Hematopoietic multipotent progenitor cell (in vitro differentiated cells): Measurements from ENCODE around the gene USP8. TPM values are rescaled to one million over a fixed set of nuclear protein-coding genes. Genes with fewer than 3 reads are reported as not detected.

Experiments used
- DNase-seq, 3 donors: peaks; one replicate each; pipeline ENCODE4 v3.0.0-alpha.2; 2011 to 2015; ENCODE audit warnings: low read depth in 2 of 3, low spot score in 2 of 3
- small RNA-seq: library from RNA; depleted of rRNA; stranded (forward); fragments of <200 nt; gene quantifications from one replicate; pipeline ENCODE3, GENCODE V24; 2012
- total RNA-seq: library from RNA; depleted of rRNA; stranded (reverse); fragments of >200 nt; gene quantifications from one replicate; pipeline ENCODE4 v1.2.3, GENCODE V29; 2012

USP8 gene
- total RNA-seq, 1 donor, result 14.0 TPM

DNA sequence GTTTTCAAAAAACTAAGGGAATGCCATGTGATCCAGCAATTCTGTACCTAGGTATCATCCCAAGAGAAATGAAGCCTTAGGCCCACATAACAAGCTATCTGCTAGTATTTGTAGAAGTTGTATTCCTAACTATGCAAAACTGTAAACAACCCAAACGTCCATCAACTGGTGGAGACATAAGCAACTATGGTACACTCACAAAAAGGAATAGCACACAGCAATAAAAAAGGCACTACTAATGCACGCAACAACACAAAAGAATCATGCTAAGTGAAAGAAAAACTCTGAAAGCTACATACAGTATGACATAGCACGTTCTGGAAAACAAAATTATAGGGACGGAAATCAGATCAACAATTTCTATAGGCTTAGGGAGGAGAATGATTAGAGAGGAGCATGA is 107.0 kb downstream of the USP8 start:
- no peak for DNase-seq

DNA sequence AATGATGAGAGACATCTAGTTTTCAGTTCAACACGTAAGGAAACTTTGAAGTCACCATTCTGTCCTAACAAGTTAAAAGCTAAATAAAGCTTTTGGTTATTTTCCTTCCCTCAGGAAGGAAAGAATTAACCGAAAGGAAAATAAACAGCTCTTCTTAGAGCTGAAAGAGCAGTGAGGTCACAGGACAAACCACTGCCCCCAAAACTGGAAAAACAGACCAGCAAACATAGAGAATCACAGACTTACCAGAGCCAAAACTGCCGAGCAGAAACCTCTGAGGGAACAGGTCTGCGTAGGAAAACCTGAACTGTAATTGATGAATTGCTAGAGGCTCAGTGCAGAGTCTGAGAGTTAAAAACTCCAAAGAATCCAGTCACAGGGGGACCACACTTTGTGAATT is 107.6 kb downstream of the USP8 start:
- no peak for DNase-seq

DNA sequence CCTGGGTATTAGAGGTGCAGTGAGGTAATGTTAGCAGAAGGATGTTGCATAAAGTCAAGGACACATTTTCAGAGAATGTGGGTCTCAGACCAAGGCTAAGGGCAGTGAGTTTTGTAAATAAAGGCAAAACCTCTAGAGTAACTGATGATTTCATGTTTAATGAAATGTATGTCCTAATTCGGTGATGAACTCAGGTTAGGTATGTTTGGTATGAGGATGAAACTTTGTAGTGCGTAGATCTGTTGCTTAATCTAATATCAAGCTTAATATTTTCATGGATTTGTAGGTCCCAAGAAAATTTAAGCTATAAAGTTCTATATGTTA is 118.6 kb downstream of the USP8 start:
- DNase-seq, result no peak

DNA sequence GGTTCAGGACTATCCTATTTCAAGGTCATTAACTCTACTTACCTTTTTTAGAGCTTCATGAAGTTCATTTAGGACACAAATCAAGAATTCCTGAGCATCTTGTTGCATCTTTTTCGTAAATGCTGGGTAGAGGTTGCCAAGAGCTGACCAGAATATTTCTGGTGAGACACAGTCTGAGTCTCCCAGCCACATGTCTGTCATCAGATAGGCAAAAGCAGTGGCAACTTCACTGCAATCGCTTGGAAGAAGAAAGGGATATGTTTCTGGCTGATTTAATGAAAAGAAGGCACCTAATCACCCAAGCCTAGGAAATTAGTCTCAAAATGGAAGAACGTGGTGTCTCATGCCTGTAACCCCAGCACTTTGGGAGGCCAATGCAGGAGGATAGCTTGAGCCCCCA is 119.4 kb downstream of the USP8 start:
- no peak for DNase-seq

DNA sequence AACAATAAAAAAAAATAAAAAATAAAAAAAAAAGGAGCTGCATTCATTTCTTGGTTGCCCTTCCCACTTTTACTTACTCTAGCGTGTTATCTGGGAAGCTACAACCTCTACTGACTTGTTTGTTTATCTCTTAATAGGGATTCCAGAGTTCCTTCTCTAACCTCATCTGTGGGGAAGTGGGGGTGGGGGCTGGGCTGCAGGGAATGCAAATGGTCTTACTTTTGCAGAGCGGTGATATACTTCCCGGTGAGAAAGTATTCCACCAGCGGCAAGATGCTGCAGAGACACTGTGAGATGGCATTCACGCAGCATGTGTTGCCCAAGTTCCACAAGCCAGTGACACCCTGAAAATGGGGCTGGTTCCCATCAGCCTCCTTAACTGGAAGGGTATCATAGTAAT is 120.2 kb downstream of the USP8 start:
- no peak for DNase-seq

DNA sequence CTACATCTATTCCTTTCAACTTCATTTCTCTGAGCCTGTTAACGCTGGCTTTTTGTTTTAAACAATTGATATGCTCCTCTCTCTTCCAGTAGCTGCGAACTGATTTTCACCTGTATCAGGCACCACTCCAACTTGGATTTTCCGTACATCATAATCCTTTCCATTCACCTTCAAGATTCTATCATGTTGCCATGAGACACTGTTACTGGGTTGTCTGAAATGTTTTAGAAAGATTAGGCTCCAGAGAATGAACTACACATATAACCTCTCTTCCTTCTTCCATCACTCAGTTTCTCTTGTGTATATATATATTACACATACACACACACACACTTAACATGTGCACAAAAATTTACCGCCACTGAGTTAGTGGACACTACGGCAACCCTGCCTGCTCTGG is 122.4 kb downstream of the USP8 start, which contains the start of gene USP50:
USP50 (minus strand) TSS at position 101 of the 400 bp plus-strand sequence. CDS start 141 bp downstream, outside the sequence.
- no peak for DNase-seq

DNA sequence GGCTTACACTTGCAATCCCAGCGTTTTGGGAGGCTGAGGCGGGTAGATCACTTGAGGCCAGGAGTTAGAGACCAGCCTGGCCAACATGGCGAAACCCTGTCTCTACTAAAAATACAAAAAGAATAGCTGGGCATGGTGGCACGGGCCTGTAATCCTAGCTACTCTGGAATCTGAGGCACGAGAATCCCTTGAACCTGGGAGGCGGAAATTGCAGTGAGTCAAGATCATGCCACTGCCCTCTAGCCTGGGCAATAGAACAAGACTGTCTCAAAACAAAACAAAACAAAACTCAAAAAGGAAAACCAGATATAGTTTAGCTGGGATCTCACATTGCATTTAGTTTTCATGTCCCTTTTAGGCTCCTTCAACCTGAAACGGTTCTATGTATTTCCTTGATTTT is 125.1 kb downstream of the USP8 start:
- DNase-seq, result no peak

DNA sequence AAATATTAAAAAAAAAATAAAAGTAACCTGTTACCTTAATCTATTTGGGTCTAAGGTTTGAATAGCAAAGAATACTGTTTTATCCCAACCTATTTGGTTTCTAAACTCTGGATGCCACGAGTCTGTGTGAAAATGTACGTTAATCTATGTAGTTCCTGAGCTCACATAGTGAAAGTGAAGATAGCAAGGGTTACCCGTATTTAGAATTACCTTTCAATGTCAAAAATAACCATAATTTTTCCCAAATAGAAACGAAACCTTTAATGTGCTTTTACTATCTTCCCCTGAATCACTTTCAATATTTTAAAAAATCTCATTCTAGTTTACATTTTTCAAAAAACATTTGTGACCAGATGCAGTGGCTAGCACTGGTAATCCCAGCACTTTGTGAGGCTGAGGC is 128.0 kb downstream of the USP8 start:
- no peak for DNase-seq

DNA sequence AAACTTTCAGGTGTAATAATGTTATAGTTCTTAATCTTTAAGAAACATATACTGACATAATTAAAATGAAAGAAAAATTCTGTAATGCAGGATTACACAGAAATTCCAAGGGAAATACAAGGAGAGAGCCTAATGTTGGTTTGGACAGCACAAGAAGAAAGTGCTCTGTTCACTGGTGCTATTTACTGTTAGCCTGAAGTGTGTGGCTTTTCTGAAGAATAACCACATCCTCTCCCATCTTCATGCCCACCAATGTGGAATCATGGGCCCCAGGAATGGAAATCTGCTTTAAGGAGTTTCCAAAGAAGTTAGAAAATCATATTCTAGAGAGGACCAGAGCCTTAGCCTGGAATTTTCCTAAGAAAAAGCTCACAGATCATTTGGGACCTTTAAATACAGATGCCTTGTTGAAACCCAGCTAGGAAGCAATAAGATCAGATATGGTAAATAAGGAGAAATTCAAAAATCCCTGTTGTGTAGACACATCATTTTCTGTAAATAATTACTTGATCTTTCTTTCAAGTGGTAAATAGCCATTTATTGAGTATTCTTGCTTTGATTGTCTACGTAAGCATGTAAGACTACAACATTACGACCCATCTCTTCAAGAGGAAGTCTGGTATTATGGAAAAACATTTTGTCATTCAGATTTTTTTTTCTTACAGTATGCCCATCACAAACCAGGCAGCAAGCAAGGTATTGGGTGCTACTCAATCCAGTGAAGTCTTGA is 132.6 kb downstream of the USP8 start:
- DNase-seq, result no peak

DNA sequence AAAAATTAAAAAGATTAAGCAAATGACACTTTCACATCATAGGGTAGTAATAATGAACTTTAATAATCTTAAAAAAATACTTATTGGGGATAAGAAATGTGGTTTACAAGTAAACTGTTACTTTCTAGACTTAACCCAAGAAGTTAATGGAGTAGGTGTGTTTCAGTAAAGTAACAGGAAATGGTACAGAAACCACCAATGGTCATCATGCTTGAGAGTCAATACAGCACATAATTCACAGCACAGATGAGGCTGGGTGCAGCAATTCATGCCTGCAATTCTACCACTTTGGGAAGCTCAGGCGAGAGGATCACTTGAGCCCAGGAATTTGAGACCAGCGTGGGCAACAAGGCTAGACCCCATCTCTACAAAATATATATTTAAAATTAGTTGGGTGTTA is 133.8 kb downstream of the USP8 start:
- DNase-seq, result no peak

DNA sequence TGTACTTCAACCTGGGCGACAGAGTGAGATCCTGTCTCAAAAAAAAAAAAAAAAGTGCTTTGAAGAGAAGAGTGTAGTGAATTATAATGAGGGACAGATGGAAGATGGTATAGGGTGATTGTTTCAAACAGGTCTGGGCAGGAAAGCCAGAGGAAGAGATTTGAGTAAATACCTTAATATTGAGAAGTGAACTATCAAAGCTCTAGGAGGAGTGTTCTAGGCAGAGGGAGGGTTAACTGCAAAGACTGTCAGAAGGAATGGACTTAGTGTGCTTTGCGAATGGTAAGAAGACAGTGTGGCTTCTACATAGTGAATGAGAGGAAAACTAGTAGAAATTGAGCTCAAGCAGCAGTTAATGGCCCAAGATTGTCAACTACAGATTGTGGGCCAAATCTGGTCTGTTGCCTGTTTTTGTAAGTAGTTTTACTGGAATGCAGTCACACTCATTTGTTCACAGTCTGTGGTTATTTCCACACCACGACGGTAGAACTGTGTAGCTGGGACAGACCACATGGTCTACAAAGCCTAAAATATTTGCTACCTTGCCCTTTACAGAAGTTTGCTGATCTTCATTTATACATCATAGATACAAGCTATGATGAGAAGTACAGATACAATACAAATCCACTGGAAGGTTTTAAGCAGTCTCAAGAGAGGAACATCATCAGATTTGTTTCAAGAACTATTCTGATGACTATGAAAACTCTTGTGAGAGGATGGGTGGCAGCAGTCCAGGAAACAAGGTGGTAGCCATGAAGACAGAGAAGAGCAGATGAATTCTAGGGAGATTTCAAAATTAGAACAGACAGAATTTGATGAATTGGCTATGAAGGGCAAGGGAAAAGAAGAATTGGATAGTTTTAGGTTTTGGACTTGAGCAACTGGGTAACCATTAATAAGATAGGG is 138.8 kb downstream of the USP8 start:
- DNase-seq, result no peak

DNA sequence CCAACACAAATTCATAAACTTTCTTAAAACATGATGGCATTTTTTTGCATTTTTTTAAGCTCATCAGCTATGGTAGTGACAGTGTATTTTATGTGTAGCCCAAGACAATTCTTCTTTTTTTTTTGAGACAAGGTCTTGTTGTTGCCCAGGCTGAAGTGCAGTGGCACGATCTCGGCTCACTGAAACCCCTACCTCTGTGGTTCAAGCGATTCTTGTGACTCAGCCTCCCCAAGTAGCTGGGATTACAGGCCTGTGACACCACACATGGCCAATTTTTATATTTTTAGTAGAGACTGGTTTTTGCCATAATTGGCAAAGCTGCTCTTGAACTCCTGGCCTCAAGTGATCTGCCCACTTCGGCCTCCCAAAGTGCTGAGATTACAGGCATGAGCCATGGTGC is 139.6 kb downstream of the USP8 start:
- no peak for DNase-seq

Small RNA genes lying within 50 kb of the gene (small RNA-seq; reads per million reads assigned to genes)
- not detected for gene RNA5SP395

Other genes starting within 250 kb of the USP8 start
- gene SLC27A2, start 242.2 kb upstream of the USP8 start, total RNA-seq, result 49.8 TPM
- gene HDC, start 158.7 kb upstream of the USP8 start, total RNA-seq, result 66.8 TPM
- 94.5 TPM for gene GABPB1, start 69.2 kb upstream of the USP8 start, total RNA-seq
- gene USP50, start 122.3 kb downstream of the USP8 start, total RNA-seq, result 0.27 TPM